Fibroblast of lung (primary cell): ENCODE measurements around the gene CENPP. TPM values are rescaled to one million over a fixed set of nuclear protein-coding genes. Genes with fewer than 3 reads are reported as not detected.

Experiments used
- DNase-seq, 2 donors: peaks; one replicate each; pipeline versions ENCODE4 v3.0.0 to v3.0.0-alpha.2; 2010; ENCODE audit warnings: low read depth in 2 of 2
- H2AFZ ChIP-seq: 2 replicates; pipeline ENCODE4 v1.5.1; 2012; ENCODE audit warnings: low read length, control low read depth, inconsistent platforms
- H3K27ac ChIP-seq: 2 replicates; pipeline ENCODE4 v1.5.1; 2011; ENCODE audit warnings: low read length, control low read depth; ENCODE audit not compliant: insufficient read depth
- H3K27me3 ChIP-seq: 2 replicates; pipeline ENCODE4 v1.5.1; 2011; ENCODE audit warnings: mild to moderate bottlenecking, low read length; ENCODE audit not compliant: control insufficient read depth, insufficient read depth
- H3K36me3 ChIP-seq: 2 replicates; pipeline ENCODE4 v1.5.1; 2011; ENCODE audit warnings: low read length; ENCODE audit not compliant: control insufficient read depth, insufficient read depth
- H3K4me1 ChIP-seq: 2 replicates; pipeline ENCODE4 v1.5.1; 2011; ENCODE audit warnings: low read length; ENCODE audit not compliant: control insufficient read depth, insufficient read depth; ENCODE audit errors: extremely low read depth
- H3K4me2 ChIP-seq: 2 replicates; pipeline ENCODE4 v1.5.1; 2011; ENCODE audit warnings: low read length, control low read depth; ENCODE audit not compliant: insufficient read depth; ENCODE audit errors: extremely low read depth
- H3K4me3 ChIP-seq, 4 experiments: fragments of 200-600 bp in 1 of 4; sonication (generic) in 1 of 4; replicated peaks in 1 of 4; 2 replicates each; pipeline ENCODE4 v1.5.1; 2011 to 2016; ENCODE audit warnings: low read length in 4 of 4, low read depth in 3 of 4, mild to moderate bottlenecking in 3 of 4, control low read depth in 2 of 4, inconsistent platforms in 1 of 4, mixed read lengths in 1 of 4; ENCODE audit not compliant: insufficient read depth in 1 of 4; ENCODE audit errors: control extremely low read depth in 1 of 4
- H3K79me2 ChIP-seq: 2 replicates; pipeline ENCODE4 v1.5.1; 2012; ENCODE audit warnings: mild to moderate bottlenecking, low read length, inconsistent platforms; ENCODE audit not compliant: control insufficient read depth, insufficient read depth
- H3K9ac ChIP-seq: 2 replicates; pipeline ENCODE4 v1.5.1; 2011; ENCODE audit warnings: mild to moderate bottlenecking, low read length, control low read depth; ENCODE audit not compliant: insufficient read depth
- H3K9me3 ChIP-seq: 2 replicates; pipeline ENCODE4 v1.5.1; 2012; ENCODE audit warnings: low read depth, low read length; ENCODE audit not compliant: control insufficient read depth, insufficient read depth
- H4K20me1 ChIP-seq: 2 replicates; pipeline ENCODE4 v1.5.1; 2011; ENCODE audit warnings: low read length; ENCODE audit not compliant: control insufficient read depth, insufficient read depth; ENCODE audit errors: extremely low read depth
- CTCF ChIP-seq, 2 donors: IDR thresholded peaks in 1 of 2; conservative IDR thresholded peaks in 1 of 2; 1 replicate in 1 of 2; 2 replicates in 1 of 2; pipeline ENCODE4 v1.5.1; 2011 to 2012; ENCODE audit warnings: low read length in 2 of 2, control low read depth in 1 of 2, inconsistent platforms in 1 of 2, low read depth in 1 of 2, mild to moderate bottlenecking in 1 of 2
- EZH2 ChIP-seq: IDR thresholded peaks from 2 replicates; pipeline ENCODE4 v1.5.1; 2012; ENCODE audit warnings: low read length, control low read depth, mild to moderate bottlenecking; ENCODE audit errors: missing control alignments
- polyA plus RNA-seq, 2 donors: library from polyadenylated mRNA; depleted of rRNA in 1 of 2; stranded (reverse) in 1 of 2; unstranded in 1 of 2; fragments of >200 nt; gene quantifications; 2 replicates each; pipeline ENCODE4 v1.2.1, GENCODE V29; 2011 to 2012; ENCODE audit warnings: missing spikeins in 1 of 2
- total RNA-seq: library from RNA; depleted of rRNA; stranded (reverse); fragments of >200 nt; gene quantifications from 2 replicates; pipeline ENCODE4 v1.2.1, GENCODE V29; 2014

CENPP gene
- total and polyA plus RNA-seq, 2 donors (not counting 1 experiment from before 2014, with no cell fraction given): 1.7 to 2.4 TPM

GRCh38 chr9:92295827-92296258 lies 29.9 kb upstream of the CENPP start:
- Histone ChIP-seq H3K9me3 (no peaks in the 10 kb centered on the region), H3K4me3 (no peak overlapping the region), H3K4me2 (no peak overlapping the region), H3K27me3 (no peaks in the 10 kb centered on the region), H2AFZ (no peak overlapping the region), H3K36me3 (peaks cover 7% of the 10 kb centered on the region), H3K79me2 (peaks cover 26% of the 10 kb centered on the region), H3K9ac (no peak overlapping the region), H3K4me1 (peaks cover 2% of the 10 kb centered on the region), H4K20me1 (no peaks in the 10 kb centered on the region), H3K27ac (no peak overlapping the region)
- no peak for TF ChIP-seq EZH2
- no peak for TF ChIP-seq CTCF (conservative IDR thresholded peaks at IDR 0.05 in 1 of 2, IDR thresholded peaks at IDR 0.05 in 1 of 2; ENCODE audit: low read depth in 1 of 2, low read length in 2 of 2)
- no peak for DNase-seq

GRCh38 chr9:92297611-92298010 lies 28.1 kb upstream of the CENPP start:
- Histone ChIP-seq H3K4me1 (peaks cover 2% of the 10 kb centered on the region), H3K4me3 (no peak overlapping the region), H3K9me3 (no peaks in the 10 kb centered on the region), H2AFZ (no peak overlapping the region), H3K27me3 (no peaks in the 10 kb centered on the region), H3K27ac (no peak overlapping the region), H3K9ac (no peak overlapping the region), H3K4me2 (no peak overlapping the region), H3K79me2 (peaks cover 9% of the 10 kb centered on the region), H4K20me1 (no peaks in the 10 kb centered on the region), H3K36me3 (peaks cover 9% of the 10 kb centered on the region)
- DNase-seq: no peak
- TF ChIP-seq EZH2: no peak
- no peak for TF ChIP-seq CTCF (conservative IDR thresholded peaks at IDR 0.05 in 1 of 2, IDR thresholded peaks at IDR 0.05 in 1 of 2; ENCODE audit: low read depth in 1 of 2, low read length in 2 of 2)

- H2AFZ ChIP-seq: no peak overlapping the region
- H3K9me3 ChIP-seq: no peaks in the 10 kb centered on the region
- H3K4me1 ChIP-seq: peaks cover 2% of the 10 kb centered on the region
- DNase-seq: no peak
- no peak overlapping the region for H3K27ac ChIP-seq
- TF ChIP-seq CTCF (conservative IDR thresholded peaks at IDR 0.05 in 1 of 2, IDR thresholded peaks at IDR 0.05 in 1 of 2; ENCODE audit: low read depth in 1 of 2, low read length in 2 of 2) (no peak), EZH2 (no peak)
- H3K79me2 ChIP-seq: peaks cover 5% of the 10 kb centered on the region
- peaks cover 9% of the 10 kb centered on the region for H3K36me3 ChIP-seq
- no peak overlapping the region for H3K4me3 ChIP-seq
- no peak overlapping the region for H3K9ac ChIP-seq
- H4K20me1 ChIP-seq: no peaks in the 10 kb centered on the region
- H3K4me2 ChIP-seq: no peak overlapping the region
- H3K27me3 ChIP-seq: no peaks in the 10 kb centered on the region
These were observed 27.7 kb upstream of the CENPP start for GRCh38 chr9:92298036-92298435.
